DOHH2 (cell line): Measurements from ENCODE around the gene CTDP1.

Experiments
- EZH2phosphoT487 ChIP-seq: fragments of 200-600 bp; sonication (generic); IDR thresholded peaks from 2 replicates; pipeline ENCODE4 v1.6.1; 2017; ENCODE audit warnings: borderline replicate concordance, mild to moderate bottlenecking, antibody characterized with exemption, low read length, moderate library complexity, mixed read lengths
- TF ChIP-seq, protein P1 (sequence below): fragments of 200-600 bp; sonication (generic); IDR thresholded peaks from one replicate; pipeline ENCODE4 v1.5.1; 2014; ENCODE audit warnings: antibody characterized with exemption, mild to moderate bottlenecking, low read depth, low read length; ENCODE audit not compliant: poor library complexity, severe bottlenecking

DNA sequence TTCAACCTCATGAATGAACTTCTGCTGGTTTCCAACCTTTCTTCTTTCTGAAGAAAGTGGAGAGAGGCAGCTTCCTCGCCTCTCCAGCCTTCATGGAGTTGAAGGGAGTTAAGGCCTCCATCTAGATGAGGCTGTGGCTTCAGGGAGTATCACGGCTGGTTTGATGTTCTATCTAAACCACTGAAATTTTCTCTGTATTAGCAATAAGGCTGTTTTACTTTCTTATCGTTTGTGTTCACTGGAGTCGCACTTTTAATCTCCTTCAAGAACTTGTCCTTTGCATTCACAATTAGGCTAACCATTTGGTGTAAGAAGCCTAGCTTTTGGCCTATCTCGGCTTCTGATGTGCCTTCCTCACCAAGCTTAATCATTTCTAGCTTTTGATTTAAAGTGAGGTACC lies 19.9 kb upstream of the CTDP1 start:
- TF ChIP-seq, protein P1, sequence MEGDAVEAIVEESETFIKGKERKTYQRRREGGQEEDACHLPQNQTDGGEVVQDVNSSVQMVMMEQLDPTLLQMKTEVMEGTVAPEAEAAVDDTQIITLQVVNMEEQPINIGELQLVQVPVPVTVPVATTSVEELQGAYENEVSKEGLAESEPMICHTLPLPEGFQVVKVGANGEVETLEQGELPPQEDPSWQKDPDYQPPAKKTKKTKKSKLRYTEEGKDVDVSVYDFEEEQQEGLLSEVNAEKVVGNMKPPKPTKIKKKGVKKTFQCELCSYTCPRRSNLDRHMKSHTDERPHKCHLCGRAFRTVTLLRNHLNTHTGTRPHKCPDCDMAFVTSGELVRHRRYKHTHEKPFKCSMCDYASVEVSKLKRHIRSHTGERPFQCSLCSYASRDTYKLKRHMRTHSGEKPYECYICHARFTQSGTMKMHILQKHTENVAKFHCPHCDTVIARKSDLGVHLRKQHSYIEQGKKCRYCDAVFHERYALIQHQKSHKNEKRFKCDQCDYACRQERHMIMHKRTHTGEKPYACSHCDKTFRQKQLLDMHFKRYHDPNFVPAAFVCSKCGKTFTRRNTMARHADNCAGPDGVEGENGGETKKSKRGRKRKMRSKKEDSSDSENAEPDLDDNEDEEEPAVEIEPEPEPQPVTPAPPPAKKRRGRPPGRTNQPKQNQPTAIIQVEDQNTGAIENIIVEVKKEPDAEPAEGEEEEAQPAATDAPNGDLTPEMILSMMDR = no peak
- no peak for TF ChIP-seq EZH2phosphoT487
